Mesenteric fat pad (tissue), 1 donor: ENCODE measurements around the gene GALM. TPM values are rescaled to one million over a fixed set of nuclear protein-coding genes. Genes with fewer than 3 reads are reported as not detected.
"Not testable (repeated sequence)": the region's sequence is repeated elsewhere in the genome, so short reads cannot be mapped to it uniquely, and the experiment has no call there.

ENCODE experiments used
- DNase-seq: peaks from one replicate; pipeline ENCODE4 v3.0.0-alpha.2; 2020; ENCODE audit warnings: low spot score
- total RNA-seq: library from RNA; stranded (reverse); fragmentation: NEBNext Ultra II Directional; extraction: Animal tissue kit (Norgen Biotek cat#: 25700); gene quantifications from one replicate; pipeline ENCODE4 v1.2.1, GENCODE V29; 2021
- donor health status: DM: yes; HTN: yes; CAD: no.

Gene GALM
- total RNA-seq, 1 donor from 2014 or later: 16.3 TPM

DNA sequence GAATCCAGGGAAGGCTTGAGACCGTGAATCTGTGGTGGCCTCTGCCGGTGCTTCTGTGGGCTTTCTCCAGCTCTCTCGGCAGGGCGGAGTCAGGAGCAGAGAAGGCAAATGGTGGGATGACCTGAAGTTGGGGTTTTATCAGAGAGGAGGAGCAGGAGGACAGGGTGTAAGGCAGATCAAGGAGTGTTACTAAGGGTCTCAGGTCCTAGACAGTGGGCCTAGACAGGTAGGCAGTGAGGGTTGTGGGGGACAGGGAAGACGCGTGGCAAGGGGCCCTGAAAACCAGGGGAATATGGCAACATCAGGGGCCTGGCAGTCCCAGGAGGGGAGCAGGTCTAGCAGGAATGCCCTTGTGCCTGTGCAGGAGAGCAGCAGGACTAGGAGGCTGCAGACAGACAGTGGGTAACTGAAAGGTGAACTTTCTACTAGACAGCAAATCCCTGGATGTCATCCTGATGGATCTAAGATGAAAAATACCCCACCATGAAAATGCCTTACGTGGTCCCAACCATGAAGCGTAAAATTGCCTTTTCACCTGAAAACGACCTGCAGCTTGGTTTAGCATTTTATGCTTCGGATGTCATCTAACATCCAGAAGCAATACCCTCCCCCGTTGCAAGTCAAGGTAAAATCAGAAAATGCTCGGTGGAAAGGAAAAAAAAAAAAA, 43.1 kb downstream of the GALM start:
- DNase-seq: no peak

DNA sequence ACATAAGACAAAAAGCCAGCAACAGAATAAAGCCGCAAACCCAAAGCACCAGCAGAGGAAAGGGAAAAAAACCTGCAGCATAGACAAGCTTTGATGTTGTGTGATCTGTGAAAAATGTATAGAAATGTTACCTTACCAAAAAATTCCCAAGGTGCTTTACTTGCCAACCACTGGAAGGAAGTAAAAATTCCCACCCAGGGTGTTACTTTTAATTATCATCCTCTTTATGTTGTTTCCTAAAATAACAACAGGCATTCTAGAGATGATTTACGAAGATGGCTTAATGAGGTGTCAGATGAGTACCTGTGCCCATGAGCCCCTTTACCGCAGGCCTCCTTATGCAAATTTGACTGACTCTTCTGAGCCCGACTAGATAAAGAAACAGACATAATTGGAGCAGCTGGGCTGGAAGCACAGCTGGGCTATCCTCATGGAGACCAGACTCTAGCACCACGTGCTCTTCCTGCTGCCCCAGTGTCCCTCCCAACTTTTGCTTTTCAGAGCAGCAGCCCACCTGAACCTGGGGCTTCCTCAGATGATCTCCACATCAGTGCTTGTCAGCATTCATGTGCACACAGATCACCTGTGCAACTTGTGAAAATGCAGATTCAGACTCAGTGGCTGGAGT, 43.8 kb downstream of the GALM start:
- no peak for DNase-seq

DNA sequence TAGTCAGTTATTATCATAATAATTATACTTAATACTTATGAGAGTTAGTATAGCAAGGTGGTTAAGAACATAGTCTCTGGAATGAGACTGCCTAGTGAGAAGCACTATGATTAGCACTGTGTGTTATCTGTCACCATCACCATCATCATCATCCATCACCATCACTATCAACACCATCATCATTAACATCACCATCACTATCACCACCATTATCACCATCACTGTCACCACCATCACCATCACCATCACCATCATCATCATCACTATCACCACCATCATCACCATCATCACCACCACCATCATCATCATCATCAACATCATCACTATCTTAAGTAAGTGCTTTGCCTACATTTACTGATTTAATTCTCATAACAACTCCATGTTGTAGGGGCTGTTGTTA, 45.6 kb downstream of the GALM start:
- no peak for DNase-seq

DNA sequence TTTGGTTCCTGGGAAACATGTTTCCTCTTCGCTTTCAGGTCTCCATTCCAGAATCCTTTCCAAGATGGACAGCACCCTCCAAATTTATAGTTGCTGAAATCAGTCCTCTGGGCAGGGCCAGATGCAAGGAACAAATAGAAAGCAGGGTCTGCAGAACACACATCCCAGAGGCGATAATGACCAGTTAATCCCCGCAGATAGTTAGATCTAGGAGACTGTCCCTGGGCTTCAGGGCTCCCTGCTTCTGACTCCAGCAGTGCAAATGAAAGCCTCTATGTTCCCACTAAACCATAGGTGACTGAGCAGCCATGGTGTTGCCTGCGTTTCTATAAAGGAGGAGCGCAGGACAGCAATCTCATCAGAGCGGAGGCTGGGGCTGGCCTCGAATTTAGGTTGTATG, 46.5 kb downstream of the GALM start:
- DNase-seq: no peak

DNA sequence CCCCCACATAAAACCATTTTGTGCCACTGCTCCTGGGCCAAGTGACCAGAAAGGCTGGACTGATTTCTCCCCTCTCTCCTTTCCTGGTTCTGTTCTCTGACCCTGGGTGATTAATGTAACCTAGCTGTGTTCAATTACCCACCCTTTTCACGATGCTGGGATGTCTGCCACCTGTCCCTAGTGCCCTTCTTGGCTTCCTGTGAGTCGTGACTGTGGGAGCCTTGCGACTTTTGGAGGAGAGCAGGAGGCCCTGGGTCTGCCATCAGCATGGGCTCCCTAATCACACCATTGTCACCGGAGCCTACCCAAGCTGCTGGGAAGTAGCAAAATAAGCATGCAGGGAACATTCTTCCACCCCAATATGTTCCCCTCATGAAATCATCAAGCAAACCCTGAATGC, 47.0 kb downstream of the GALM start:
- no peak for DNase-seq

DNA sequence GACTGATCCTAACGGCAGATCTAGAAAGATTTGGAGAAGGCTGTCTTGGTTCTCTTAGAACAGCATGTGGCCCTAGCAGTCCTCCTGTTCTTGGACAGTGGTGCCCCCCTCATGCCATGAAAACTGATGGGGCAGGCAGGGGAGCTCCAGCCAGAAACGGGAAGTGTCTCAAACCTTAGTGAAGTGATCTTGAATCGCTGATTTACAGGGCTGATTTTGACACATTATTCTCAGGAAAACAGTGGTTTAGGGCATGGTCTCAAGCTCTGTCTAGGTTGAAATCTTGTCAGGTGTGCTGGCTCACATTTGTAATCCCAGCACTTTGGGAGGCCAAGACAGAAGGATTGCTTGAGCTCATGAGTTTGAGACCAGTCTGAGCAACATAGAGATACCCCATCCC, 47.4 kb downstream of the GALM start:
- no peak for DNase-seq

DNA sequence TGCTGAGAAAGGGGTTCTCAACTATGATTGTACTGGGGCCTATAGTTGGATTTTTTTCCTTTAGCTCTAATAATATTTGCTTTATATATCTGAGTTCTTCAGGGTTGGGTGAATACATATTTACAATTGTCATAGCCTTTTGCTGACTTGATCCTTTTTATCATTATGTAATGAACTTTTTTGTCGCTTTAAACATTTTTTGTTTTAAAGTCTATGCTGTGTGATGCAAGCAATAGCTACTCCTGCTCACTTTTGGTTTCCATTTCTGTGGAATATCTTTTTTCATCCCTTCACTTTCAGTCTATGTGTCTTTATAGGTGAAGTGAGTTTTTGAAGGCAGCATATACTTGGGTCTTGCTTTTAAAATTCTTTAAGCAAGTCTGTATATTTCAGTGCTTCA, 49.0 kb downstream of the GALM start:
- not testable (repeated sequence) for DNase-seq

DNA sequence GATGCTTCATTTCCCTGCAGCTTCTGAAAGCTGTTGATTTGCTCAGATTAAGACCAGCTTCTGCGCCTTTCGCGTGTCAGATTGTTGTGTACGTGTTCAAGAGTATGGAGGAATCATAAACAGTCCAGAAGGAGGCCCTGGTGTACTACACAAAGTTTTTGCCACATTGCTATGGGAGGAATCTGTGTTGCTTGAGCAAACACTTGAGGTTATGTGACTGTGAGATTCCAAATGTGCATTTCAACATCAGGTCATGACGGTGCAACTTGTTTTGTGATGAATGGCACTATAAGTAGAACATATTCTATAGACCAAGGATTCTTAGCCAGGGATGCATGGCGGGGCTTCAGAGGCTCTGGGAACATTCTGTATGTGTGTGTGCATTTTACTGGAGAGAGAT, 50.3 kb downstream of the GALM start:
- no peak for DNase-seq

DNA sequence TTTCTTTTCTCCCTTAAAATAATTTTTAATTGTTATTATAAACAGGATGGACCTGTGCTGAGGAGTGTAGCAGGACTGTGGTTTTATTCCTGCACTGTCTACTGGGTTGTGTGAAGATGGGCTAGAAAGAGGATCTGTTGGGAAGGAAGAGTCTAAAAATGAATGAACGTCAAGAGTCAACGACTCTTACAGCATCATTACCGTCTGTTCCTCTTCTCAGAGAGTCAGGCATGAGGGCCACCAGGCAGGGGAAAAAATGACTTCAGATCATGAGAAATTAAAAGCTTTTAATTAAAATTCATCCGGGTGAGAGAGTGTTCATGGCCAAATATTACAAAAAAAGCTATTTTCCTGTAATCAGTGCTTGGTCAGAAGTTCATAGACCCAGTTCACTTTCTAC, 52.7 kb downstream of the GALM start:
- no peak for DNase-seq

DNA sequence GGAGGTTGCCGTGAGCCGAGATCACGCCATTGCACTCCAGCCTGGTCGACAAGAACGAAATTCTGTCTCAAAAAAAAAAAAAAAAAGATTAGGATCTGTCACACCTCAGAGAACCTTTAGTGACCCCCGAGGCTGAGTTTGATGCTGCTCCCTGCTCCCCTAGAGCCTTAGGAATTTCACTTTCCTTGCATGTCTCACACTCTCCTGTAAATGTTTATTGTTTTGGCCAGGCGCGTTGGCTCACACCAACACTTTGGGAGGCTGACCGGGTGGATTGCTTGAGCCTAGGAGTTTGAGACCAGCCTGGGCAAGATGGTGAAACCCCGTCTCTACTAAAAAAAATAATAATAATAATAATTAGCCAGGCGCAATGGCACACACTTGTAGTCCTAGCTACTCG, 53.8 kb downstream of the GALM start:
- no peak for DNase-seq

DNA sequence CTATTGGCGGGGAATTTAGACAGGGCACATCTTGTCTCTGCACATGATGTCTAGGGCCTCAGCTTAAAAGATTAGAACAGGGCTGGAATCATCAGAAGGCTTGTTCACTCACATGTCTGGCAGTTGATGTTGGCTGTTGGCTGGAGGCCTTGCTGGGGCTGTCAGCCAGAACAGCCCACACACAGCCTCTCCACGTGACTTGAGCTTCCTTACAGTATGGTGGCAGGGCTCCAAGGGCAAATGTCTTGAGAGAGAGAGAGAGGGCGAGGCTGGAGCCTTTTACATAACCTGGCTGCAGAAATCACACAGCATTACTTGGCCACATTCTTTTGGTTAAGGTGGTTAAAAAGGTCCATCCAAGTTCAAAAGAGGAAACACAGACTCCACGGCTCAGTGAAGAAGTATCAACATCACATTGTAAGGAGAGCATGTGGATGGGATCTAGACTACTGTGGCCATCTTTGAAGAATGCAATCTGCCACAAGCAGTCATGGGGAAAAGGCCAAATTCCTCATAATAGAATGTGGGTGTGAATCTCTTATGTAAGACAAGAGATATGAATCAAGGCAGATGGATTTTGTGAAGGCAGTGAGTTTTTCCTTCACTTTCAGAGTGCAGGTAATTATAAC, 54.8 kb downstream of the GALM start:
- no peak for DNase-seq

DNA sequence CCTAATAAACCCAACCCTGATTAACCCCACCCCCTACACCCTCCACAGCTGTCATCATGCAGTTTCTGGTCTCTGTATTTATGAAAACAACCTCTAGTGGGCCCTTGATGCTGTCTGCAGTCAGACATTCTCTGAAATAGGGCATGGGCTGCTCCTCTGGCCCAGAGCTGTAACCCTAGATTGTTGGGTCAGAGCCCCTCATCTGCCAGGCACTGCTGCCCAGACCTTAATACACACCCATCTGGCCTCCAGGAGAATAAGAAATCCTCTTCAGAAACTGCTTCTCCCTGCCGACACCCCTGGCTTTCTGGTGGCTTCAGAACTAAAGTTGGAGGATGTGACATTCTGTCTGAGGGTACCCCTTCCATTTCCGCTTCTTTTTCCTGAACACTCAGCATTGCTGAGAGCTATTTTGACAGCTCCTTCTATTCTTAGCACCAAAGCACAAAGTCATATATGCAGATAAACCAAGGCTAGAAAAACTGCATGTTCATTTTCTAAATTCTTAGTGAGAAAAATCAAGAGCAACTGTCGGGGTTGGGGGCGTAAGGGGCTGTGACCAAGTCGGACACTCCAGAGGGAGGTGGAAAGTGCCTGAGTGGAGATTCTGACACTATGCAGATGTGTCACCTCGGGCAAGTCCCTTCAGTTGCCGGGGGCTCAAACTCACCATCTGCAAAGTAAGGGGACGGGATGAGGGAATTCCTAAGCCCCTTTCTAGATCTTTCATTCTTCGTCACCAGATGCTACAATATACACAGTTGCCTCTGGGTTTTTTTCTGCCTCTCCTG, 56.6 kb downstream of the GALM start:
- DNase-seq: no peak

DNA sequence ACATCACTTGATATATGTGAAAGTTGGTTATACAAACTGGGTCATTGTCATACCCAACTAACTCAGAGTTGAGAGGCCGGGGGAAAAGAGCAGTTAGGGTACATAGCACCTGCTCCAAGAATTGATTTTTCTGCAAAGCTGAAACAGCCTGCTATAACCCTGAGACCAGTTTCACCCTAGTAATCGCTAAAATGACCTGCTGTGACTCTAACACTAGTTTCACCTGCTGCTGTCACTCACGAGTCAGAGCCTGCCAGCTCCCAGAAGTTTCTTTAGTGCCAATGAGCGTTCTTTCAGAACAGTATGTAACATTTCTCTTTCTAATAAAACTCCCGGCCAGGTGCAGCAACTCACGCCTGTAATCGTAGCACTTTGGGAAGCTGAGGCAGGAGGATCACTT, 57.3 kb downstream of the GALM start:
- DNase-seq: no peak

DNA sequence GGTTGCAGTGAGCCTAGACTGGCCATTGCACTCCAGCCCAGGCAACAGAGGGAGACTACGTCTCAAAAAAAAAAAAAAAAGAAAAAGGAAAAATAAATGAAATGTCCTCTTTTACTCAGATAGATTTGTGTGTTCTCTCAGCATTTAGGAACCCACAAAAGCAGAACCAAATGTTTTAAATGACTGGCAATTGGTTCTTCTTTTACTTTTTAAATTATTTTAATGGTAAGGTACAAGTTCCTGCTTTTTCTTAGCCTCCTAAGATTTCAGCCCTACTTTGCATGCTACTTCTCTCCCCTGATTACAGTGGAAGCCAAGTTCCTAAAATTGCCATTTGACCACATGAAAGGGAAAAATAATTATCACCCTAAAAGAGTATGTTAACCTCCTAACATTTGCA, 61.7 kb downstream of the GALM start:
- DNase-seq: no peak

DNA sequence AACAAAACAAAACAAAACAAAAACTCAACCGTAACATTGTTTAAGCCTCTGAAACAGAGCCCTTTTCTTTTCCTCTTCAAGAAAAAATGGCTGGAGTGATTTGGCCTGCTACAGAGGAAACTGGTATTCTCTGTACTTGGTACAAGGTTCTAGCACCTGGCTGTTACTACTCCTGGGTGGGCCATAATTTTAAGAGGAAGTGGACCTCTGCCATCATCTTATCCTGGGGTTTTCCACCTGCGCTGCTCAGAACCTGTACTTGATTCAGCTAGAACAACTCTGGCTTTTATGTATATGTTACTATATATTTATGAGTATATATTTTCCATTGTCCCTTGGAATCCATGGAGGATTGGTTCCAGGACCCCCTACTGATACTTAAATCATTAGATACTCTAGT, 62.8 kb downstream of the GALM start:
- DNase-seq: no peak

DNA sequence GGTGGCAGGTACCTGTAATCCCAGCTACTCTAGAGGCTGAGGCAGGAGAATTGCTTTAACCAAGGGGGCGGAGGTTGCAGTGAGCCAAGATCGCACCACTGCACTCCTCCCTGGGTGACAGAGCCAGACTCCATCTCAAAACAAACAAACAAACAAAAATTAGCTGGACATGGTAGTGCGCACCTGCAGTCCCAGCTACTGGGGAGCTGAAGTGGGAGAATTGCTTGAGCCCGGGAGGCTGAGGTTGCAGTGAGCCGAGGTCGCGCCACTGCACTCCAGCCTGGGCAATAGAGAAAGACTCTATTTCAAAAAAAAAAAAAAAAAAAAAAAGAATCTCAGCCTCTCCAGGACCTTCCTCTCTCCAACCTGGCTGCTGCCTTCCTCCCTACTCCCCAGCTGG, 65.2 kb downstream of the GALM start:
- DNase-seq: no peak

DNA sequence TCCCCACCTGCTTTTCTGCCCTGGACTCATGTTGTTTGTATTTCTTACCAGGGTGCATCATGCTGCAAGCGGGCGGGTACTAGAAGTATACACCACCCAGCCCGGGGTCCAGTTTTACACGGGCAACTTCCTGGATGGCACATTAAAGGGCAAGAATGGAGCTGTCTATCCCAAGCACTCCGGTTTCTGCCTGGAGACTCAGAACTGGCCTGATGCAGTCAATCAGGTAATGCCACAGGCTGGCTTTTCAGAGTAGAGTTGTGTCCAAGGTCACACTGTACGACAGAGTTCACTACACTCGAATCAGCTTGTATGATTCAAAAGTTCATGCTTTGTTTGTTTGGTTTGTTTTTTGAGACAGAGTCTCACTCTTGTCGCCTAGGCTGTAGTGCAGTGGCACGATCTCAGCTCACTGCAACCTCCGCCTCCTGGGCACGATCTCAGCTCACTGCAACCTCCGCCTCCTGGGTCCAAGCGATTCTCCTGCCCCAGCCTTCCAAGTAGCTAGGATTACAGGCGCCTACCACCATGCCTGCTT, 65.8 kb downstream of the GALM start:
- no peak for DNase-seq

DNA sequence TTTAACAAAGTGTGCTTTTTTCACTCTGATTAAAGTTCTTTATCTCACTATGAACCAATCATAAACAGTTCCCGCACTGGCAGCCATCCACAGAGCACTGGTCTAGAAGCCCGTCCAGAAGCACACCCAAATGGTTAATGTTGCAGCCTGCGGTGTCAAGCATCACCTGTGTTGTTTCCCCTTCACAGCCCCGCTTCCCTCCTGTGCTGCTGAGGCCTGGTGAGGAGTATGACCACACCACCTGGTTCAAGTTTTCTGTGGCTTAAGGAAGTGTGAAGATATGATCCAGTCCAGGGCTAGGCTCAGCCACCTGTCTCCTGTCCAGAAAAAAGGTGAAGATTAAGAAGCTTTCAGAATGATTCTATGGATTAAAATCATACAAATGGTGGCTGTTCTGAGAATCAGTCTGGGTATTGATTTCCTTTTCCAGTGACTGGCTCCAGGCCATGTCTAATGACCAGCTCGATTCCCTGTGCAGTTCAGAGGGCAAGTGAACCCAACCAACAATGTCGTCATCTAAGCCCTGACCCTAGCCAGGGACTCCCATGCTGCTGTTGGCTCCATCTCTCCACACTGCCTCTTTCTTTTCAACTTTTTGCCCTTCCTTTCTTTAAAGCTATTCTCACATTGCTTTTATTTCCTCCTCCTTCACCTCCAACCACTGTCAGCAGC, 67.5 kb downstream of the GALM start:
- no peak for DNase-seq

DNA sequence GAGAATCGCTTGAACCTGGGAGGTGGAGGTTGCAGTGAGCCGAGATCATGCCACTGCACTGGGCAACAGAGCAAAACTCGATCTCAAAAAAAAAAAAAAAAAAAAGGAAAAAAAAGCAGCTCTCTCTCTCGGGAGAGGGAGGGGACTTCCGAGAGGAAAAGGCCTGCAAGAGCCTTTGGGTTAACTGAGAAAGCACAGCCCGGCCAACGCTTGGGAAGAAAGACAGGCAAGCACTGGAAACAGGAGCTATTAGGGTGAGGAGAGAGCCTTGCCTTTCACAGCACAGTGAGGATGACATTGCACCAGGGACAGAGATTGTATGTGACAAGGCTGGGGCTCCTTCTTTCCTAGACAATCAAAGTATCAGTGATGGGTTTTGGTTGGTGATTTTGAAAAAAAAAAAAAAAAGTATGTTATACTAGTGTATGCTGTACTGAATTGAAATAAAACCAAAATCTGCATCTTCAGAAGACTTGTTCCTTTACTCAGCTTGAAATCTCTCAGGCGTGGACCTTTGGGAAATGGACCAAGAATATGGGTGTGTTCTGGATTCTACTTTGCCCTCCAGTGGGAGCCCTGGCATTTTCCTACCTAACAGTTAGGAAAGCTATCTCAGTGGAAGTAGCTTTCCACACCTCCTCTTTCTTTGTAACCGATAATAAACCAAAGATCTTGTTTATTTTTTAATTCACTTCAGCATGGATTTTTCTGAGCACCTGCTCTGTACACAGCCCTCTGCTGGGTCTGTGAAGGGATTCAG, 68.6 kb downstream of the GALM start:
- DNase-seq: no peak

DNA sequence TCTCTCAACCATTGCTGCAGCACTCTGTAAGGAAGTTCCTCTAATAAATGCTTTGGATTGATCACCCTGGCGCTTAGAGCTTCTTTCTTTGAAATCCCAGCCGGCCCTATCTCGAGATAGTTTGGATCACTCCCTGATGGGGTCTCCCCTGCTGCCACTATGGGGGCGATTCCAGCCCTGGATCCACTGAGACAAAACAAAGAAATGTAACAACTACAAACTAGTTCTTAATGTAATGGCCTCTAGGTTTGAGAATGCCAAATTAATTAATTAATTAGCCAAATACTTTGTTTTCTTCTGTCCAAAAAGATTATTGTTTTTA, 70.0 kb downstream of the GALM start:
- peak; percentile 73 for DNase-seq
